ENCODE data around the gene GP9. TPM values are rescaled to one million over a fixed set of nuclear protein-coding genes. Genes with fewer than 3 reads are reported as not detected.

GP9 gene
- total RNA-seq, 1 donor from 2014 or later = not detected

- DNase-seq (ENCODE audit: low read depth, low spot score) = no peak
- H3K9me3 Mint-ChIP-seq = no peaks in the 10 kb centered on the region
These were observed 22.3 kb upstream of the GP9 start for GRCh38 chr3:129038121-129038855.

GRCh38 chr3:129039271-129040038, 21.1 kb upstream of the GP9 start:
- Mint-ChIP-seq H3K27me3 (ENCODE audit: low read depth) (no peaks in the 10 kb centered on the region), H3K36me3 (ENCODE audit: low read depth) (peaks cover 23% of the 10 kb centered on the region), H3K4me1 (no peaks in the 10 kb centered on the region), H3K27ac (ENCODE audit: unreplicated experiment) (no peak overlapping the region), H3K4me3 (no peak overlapping the region), H3K9me3 (peaks cover 6% of the 10 kb centered on the region)
- DNase-seq (ENCODE audit: low read depth, low spot score) = no peak
- TF ChIP-seq CTCF (conservative IDR thresholded peaks at IDR 0.05) = no peak

More at GRCh38 chr3:129038121-129038855, 22.3 kb upstream of the GP9 start:
- Mint-ChIP-seq H3K4me3 (no peak overlapping the region), H3K36me3 (ENCODE audit: low read depth) (peaks cover 17% of the 10 kb centered on the region), H3K27ac (ENCODE audit: unreplicated experiment) (no peak overlapping the region), H3K27me3 (ENCODE audit: low read depth) (no peaks in the 10 kb centered on the region), H3K4me1 (no peaks in the 10 kb centered on the region)
- no peak for TF ChIP-seq CTCF (conservative IDR thresholded peaks at IDR 0.05)

- H3K4me3 Mint-ChIP-seq = no peak overlapping the region
- no peak for TF ChIP-seq CTCF (conservative IDR thresholded peaks at IDR 0.05)
- H3K27me3 Mint-ChIP-seq (ENCODE audit: low read depth) = no peaks in the 10 kb centered on the region
- peak overlapping the region; percentile 35 for H3K27ac Mint-ChIP-seq (ENCODE audit: unreplicated experiment)
- peaks cover 6% of the 10 kb centered on the region for H3K9me3 Mint-ChIP-seq
- DNase-seq (ENCODE audit: low read depth, low spot score) = no peak
- peaks cover 23% of the 10 kb centered on the region for H3K36me3 Mint-ChIP-seq (ENCODE audit: low read depth)
- H3K4me1 Mint-ChIP-seq = no peaks in the 10 kb centered on the region
These were observed 20.6 kb upstream of the GP9 start for GRCh38 chr3:129040039-129040336.

GRCh38 chr3:129040579-129041300, 19.8 kb upstream of the GP9 start:
- DNase-seq (ENCODE audit: low read depth, low spot score) = no peak
- no peak overlapping the region for H3K4me3 Mint-ChIP-seq
- peak overlapping the region; percentile 62 for H3K27ac Mint-ChIP-seq (ENCODE audit: unreplicated experiment)
- no peak for TF ChIP-seq CTCF (conservative IDR thresholded peaks at IDR 0.05)
- peaks cover 8% of the 10 kb centered on the region for H3K9me3 Mint-ChIP-seq
- H3K27me3 Mint-ChIP-seq (ENCODE audit: low read depth) = no peaks in the 10 kb centered on the region
- peaks cover 23% of the 10 kb centered on the region for H3K36me3 Mint-ChIP-seq (ENCODE audit: low read depth)
- H3K4me1 Mint-ChIP-seq = no peaks in the 10 kb centered on the region

- no peak overlapping the region for H3K27ac Mint-ChIP-seq (ENCODE audit: unreplicated experiment)
- peaks cover 17% of the 10 kb centered on the region for H3K9me3 Mint-ChIP-seq
- no peaks in the 10 kb centered on the region for H3K27me3 Mint-ChIP-seq (ENCODE audit: low read depth)
- no peak for TF ChIP-seq CTCF (conservative IDR thresholded peaks at IDR 0.05)
- peaks cover 27% of the 10 kb centered on the region for H3K36me3 Mint-ChIP-seq (ENCODE audit: low read depth)
- DNase-seq (ENCODE audit: low read depth, low spot score) = no peak
- no peaks in the 10 kb centered on the region for H3K4me1 Mint-ChIP-seq
- no peak overlapping the region for H3K4me3 Mint-ChIP-seq
These were observed 14.9 kb upstream of the GP9 start for GRCh38 chr3:129045675-129046036.
